Measurements from ENCODE around the gene GTF2H1.

DNA sequence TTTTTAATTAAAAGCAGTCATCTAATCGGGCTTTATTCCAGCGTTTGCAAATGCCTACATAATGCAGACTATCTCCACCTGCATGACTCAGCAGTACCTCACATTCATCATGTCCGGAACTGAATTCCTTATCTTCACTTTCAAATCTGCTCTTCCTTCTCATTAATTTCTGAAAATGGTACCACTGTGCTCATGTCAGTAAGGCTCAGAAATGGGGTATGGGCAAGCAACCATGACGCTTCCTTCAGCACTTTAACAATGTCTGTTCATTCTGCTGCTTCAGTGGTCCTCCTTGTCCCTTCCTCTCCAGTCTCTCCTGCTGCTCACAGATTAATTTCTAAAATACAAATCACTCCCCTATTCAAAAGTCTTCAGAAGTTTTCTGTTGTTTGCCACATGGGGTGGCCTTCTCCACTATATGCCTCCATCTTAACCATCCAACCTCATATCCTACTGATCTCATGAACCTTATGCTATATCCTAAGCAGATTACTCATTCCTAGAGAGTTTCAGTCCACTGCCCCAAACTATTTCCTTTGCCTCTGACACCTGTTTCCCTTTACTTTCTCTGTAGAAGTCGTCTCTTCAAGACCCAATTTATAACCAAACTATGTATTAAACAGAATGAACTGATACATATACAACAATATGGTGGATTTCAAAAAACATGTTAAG lies 7.0 kb downstream of the GTF2H1 start:
- TF ChIP-seq CTCF (IDR thresholded peaks at IDR 0.05) (no peak), POLR2A (IDR thresholded peaks at IDR 0.05) (no peak)

Data from esophagus squamous epithelium (tissue), 4 donors.